Measurements from ENCODE around the gene KLHL14.

KLHL14 gene

DNA sequence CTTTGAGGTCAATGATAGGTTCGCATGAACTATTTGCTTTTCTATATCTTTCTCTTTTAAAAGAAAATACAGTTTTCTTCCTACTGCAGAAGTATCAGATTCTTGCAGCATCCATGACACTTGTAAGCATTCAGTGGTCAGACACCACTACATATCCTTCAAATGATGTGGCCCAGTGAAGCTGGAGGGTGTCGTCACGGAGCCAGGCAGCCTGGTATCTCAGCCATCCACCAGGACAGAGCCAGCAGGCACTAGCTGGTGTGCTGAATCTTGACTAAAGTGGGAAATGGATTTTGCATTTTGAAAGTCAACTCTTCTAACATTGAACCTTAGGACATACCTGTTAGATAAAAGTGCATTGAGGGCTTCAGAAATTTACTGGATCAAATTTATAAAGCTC is 5.4 kb downstream of the KLHL14 start:
- no peak overlapping the region for H3K4me2 ChIP-seq (ENCODE audit: low read depth, low read length, poor library complexity, severe bottlenecking)
- H3K36me3 ChIP-seq (ENCODE audit: low read length) = no peaks in the 10 kb centered on the region
- H3K27me3 ChIP-seq (ENCODE audit: low read length) = no peaks in the 10 kb centered on the region
- no peaks in the 10 kb centered on the region for H3K79me2 ChIP-seq (ENCODE audit: insufficient read depth, low read length)
- peaks cover 3% of the 10 kb centered on the region; the same call in 1 of the 2 replicates for H3F3A ChIP-seq (ENCODE audit: insufficient read depth)
- no peaks in the 10 kb centered on the region for H4K20me1 ChIP-seq (ENCODE audit: low read depth, low read length)
- H2AFZ ChIP-seq (ENCODE audit: low read depth, low read length, severe bottlenecking) = no peak overlapping the region
- no peak overlapping the region for H3K4me3 ChIP-seq (ENCODE audit: insufficient read depth, low read length, poor library complexity, severe bottlenecking)
- H3K9ac ChIP-seq (ENCODE audit: low read length) = no peak overlapping the region
- no peaks in the 10 kb centered on the region for H3K9me2 ChIP-seq (replicated peaks; ENCODE audit: insufficient read depth, low read length)
- H3K27ac ChIP-seq (ENCODE audit: low read depth, low read length) = no peak overlapping the region
- H3K9me3 ChIP-seq (ENCODE audit: insufficient read depth, low read length) = no peaks in the 10 kb centered on the region
- TF ChIP-seq, protein P1, sequence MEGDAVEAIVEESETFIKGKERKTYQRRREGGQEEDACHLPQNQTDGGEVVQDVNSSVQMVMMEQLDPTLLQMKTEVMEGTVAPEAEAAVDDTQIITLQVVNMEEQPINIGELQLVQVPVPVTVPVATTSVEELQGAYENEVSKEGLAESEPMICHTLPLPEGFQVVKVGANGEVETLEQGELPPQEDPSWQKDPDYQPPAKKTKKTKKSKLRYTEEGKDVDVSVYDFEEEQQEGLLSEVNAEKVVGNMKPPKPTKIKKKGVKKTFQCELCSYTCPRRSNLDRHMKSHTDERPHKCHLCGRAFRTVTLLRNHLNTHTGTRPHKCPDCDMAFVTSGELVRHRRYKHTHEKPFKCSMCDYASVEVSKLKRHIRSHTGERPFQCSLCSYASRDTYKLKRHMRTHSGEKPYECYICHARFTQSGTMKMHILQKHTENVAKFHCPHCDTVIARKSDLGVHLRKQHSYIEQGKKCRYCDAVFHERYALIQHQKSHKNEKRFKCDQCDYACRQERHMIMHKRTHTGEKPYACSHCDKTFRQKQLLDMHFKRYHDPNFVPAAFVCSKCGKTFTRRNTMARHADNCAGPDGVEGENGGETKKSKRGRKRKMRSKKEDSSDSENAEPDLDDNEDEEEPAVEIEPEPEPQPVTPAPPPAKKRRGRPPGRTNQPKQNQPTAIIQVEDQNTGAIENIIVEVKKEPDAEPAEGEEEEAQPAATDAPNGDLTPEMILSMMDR (IDR thresholded peaks at IDR 0.05; ENCODE audit: insufficient read depth, low read length, poor library complexity, severe bottlenecking) = no peak
- no peak for TF ChIP-seq EZH2phosphoT487 (conservative IDR thresholded peaks at IDR 0.05; ENCODE audit: low read length)

GRCh38 chr18:32764611-32765244 is 8.1 kb downstream of the KLHL14 start:
- no peaks in the 10 kb centered on the region for H4K20me1 ChIP-seq (ENCODE audit: low read depth, low read length)
- no peak overlapping the region for H3K4me3 ChIP-seq (ENCODE audit: insufficient read depth, low read length, poor library complexity, severe bottlenecking)
- H3K4me2 ChIP-seq (ENCODE audit: low read depth, low read length, poor library complexity, severe bottlenecking) = no peak overlapping the region
- H3K9me3 ChIP-seq (ENCODE audit: insufficient read depth, low read length) = no peaks in the 10 kb centered on the region
- no peaks in the 10 kb centered on the region for H3K79me2 ChIP-seq (ENCODE audit: insufficient read depth, low read length)
- no peak overlapping the region for H3K9ac ChIP-seq (ENCODE audit: low read length)
- no peaks in the 10 kb centered on the region for H3K27me3 ChIP-seq (ENCODE audit: low read length)
- no peak overlapping the region for H3K27ac ChIP-seq (ENCODE audit: low read depth, low read length)
- H3K9me2 ChIP-seq (replicated peaks; ENCODE audit: insufficient read depth, low read length) = no peaks in the 10 kb centered on the region
- peaks cover 27% of the 10 kb centered on the region for H3F3A ChIP-seq (ENCODE audit: insufficient read depth)
- no peaks in the 10 kb centered on the region for H3K36me3 ChIP-seq (ENCODE audit: low read length)
- TF ChIP-seq EZH2phosphoT487 (conservative IDR thresholded peaks at IDR 0.05; ENCODE audit: low read length) = no peak
- TF ChIP-seq, protein P1 (IDR thresholded peaks at IDR 0.05; ENCODE audit: insufficient read depth, low read length, poor library complexity, severe bottlenecking) = no peak
- H2AFZ ChIP-seq (ENCODE audit: low read depth, low read length, severe bottlenecking) = no peak overlapping the region

GRCh38 chr18:32763293-32763692 is 9.5 kb downstream of the KLHL14 start:
- Histone ChIP-seq H3K9ac (ENCODE audit: low read length) (no peak overlapping the region), H3K79me2 (ENCODE audit: insufficient read depth, low read length) (no peaks in the 10 kb centered on the region), H3K27ac (ENCODE audit: low read depth, low read length) (no peak overlapping the region)

More at GRCh38 chr18:32763293-32763692, 9.5 kb downstream of the KLHL14 start:
- H3F3A ChIP-seq (ENCODE audit: insufficient read depth) = peaks cover 41% of the 10 kb centered on the region
- TF ChIP-seq, protein P1 (IDR thresholded peaks at IDR 0.05; ENCODE audit: insufficient read depth, low read length, poor library complexity, severe bottlenecking) = no peak
- TF ChIP-seq EZH2phosphoT487 (conservative IDR thresholded peaks at IDR 0.05; ENCODE audit: low read length) = no peak
- no peak overlapping the region for H3K4me3 ChIP-seq (ENCODE audit: insufficient read depth, low read length, poor library complexity, severe bottlenecking)
- no peaks in the 10 kb centered on the region for H3K9me2 ChIP-seq (replicated peaks; ENCODE audit: insufficient read depth, low read length)
- H4K20me1 ChIP-seq (ENCODE audit: low read depth, low read length) = no peaks in the 10 kb centered on the region
- H3K4me2 ChIP-seq (ENCODE audit: low read depth, low read length, poor library complexity, severe bottlenecking) = no peak overlapping the region
- no peaks in the 10 kb centered on the region for H3K9me3 ChIP-seq (ENCODE audit: insufficient read depth, low read length)
- H3K27me3 ChIP-seq (ENCODE audit: low read length) = no peaks in the 10 kb centered on the region
- H2AFZ ChIP-seq (ENCODE audit: low read depth, low read length, severe bottlenecking) = no peak overlapping the region
- no peaks in the 10 kb centered on the region for H3K36me3 ChIP-seq (ENCODE audit: low read length)
